ENCODE data around the gene C1orf226.

DNA sequence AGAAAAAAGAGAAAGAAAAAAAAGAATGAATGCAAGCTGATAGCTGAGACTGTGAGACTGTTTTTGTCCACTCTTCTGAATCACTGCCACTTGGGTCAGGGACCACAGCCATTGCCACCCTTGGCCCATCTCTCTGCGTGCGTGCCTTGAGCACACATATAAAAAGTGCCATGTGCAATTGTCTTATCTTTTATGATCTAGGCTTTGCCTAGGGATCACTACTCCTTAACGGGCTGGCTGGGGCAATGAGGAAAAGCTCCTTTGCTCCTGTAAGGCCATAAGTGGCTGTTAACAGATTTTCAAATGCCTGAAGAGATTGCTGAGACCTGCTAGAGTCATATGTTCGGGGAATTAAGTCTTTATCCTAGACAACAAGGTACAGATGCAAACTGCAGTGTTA lies 13.1 kb upstream of the C1orf226 start:
- TF ChIP-seq, protein P1, sequence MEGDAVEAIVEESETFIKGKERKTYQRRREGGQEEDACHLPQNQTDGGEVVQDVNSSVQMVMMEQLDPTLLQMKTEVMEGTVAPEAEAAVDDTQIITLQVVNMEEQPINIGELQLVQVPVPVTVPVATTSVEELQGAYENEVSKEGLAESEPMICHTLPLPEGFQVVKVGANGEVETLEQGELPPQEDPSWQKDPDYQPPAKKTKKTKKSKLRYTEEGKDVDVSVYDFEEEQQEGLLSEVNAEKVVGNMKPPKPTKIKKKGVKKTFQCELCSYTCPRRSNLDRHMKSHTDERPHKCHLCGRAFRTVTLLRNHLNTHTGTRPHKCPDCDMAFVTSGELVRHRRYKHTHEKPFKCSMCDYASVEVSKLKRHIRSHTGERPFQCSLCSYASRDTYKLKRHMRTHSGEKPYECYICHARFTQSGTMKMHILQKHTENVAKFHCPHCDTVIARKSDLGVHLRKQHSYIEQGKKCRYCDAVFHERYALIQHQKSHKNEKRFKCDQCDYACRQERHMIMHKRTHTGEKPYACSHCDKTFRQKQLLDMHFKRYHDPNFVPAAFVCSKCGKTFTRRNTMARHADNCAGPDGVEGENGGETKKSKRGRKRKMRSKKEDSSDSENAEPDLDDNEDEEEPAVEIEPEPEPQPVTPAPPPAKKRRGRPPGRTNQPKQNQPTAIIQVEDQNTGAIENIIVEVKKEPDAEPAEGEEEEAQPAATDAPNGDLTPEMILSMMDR (IDR thresholded peaks at IDR 0.05): no peak
- TF ChIP-seq POLR2A (IDR thresholded peaks at IDR 0.05): no peak
